Ishikawa (cell line): ENCODE measurements around the gene UBE2I.

Experiments
- CEBPB ChIP-seq: IDR thresholded peaks from 2 replicates; pipeline ENCODE4 v1.6.1; 2012
- CREB1 ChIP-seq: IDR thresholded peaks from 2 replicates; pipeline ENCODE4 v1.6.1; 2012; ENCODE audit warnings: low read depth
- EGR1 ChIP-seq: IDR thresholded peaks from 2 replicates; pipeline ENCODE4 v1.6.1; 2012
- EP300 ChIP-seq: IDR thresholded peaks from 2 replicates; pipeline ENCODE4 v1.6.1; 2012; ENCODE audit warnings: borderline replicate concordance
- FOXM1 ChIP-seq: IDR thresholded peaks from 2 replicates; pipeline ENCODE4 v1.6.1; 2012; ENCODE audit warnings: low read depth, borderline replicate concordance
- NFIC ChIP-seq: IDR thresholded peaks from 2 replicates; pipeline ENCODE4 v1.6.1; 2012
- RAD21 ChIP-seq: IDR thresholded peaks from 2 replicates; pipeline ENCODE4 v1.6.1; 2012; ENCODE audit warnings: low read depth
- TAF1 ChIP-seq: IDR thresholded peaks from 2 replicates; pipeline ENCODE4 v1.6.1; 2012; ENCODE audit warnings: low read depth, mild to moderate bottlenecking
- TCF12 ChIP-seq: IDR thresholded peaks from 2 replicates; pipeline ENCODE4 v1.6.1; 2012; ENCODE audit warnings: low read depth
- TEAD4 ChIP-seq: IDR thresholded peaks from 2 replicates; pipeline ENCODE4 v1.6.1; 2012
- YY1 ChIP-seq: IDR thresholded peaks from 2 replicates; pipeline ENCODE4 v1.6.1; 2012; ENCODE audit warnings: low read depth
- ZBTB7A ChIP-seq: IDR thresholded peaks from 2 replicates; pipeline ENCODE4 v1.6.1; 2012; ENCODE audit warnings: low read depth
- TF ChIP-seq, protein P1 (sequence below): IDR thresholded peaks from 2 replicates; pipeline ENCODE4 v1.6.1; 2012
- TF ChIP-seq, protein P2 (sequence below): IDR thresholded peaks from 2 replicates; pipeline ENCODE4 v1.6.1; 2012
- TF ChIP-seq, protein P3 (sequence below): IDR thresholded peaks from 2 replicates; pipeline ENCODE4 v1.6.1; 2012; ENCODE audit warnings: low read depth, mild to moderate bottlenecking

UBE2I gene

DNA sequence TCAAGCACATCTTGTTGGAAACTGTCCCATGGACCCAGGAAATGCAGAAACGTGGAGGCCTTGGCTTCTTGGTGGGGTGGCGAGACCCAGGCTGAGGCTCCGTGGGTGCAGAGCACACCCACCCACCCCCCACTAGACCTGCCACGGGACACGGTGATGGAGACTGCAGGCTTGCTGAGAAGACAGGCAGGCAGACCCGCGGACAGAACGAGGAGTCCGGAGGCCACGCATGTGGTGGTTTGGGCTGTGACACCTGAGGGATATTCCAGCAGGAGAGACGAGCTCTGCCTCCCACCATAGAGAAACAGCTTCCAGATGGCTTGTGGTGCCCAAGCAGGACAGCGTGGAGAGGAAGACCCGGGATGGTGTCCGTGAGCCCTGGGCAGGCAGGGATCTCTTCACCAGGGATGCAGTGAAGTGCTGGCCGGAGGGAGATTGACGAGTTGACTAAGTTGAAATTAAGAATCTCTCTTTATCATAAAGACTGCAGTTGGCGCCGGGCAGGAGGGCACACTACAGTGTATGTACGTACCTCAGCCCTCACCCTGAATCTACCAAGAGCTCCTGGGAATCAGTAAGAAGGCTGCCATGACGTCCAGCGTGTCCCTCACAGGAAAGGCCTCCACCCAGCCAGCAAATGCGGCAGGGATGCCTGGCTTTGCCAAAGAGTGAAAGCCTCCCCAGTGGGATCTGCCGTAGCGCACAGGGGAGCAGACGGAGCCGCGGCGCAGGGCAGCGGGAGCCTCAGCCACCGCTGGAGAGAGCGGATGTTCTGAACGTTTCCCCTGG lies 8.2 kb downstream of the UBE2I start:
- TF ChIP-seq, protein P1, sequence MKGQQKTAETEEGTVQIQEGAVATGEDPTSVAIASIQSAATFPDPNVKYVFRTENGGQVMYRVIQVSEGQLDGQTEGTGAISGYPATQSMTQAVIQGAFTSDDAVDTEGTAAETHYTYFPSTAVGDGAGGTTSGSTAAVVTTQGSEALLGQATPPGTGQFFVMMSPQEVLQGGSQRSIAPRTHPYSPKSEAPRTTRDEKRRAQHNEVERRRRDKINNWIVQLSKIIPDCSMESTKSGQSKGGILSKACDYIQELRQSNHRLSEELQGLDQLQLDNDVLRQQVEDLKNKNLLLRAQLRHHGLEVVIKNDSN: no peak
- TF ChIP-seq TCF12 (no peak), TAF1 (no peak), ZBTB7A (no peak), EGR1 (no peak), NFIC (no peak), CEBPB (no peak), TEAD4 (no peak), FOXM1 (no peak), RAD21 (no peak), YY1 (no peak), EP300 (no peak), CREB1 (no peak)
- TF ChIP-seq, protein P2, sequence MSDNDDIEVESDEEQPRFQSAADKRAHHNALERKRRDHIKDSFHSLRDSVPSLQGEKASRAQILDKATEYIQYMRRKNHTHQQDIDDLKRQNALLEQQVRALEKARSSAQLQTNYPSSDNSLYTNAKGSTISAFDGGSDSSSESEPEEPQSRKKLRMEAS: no peak
- TF ChIP-seq, protein P3, sequence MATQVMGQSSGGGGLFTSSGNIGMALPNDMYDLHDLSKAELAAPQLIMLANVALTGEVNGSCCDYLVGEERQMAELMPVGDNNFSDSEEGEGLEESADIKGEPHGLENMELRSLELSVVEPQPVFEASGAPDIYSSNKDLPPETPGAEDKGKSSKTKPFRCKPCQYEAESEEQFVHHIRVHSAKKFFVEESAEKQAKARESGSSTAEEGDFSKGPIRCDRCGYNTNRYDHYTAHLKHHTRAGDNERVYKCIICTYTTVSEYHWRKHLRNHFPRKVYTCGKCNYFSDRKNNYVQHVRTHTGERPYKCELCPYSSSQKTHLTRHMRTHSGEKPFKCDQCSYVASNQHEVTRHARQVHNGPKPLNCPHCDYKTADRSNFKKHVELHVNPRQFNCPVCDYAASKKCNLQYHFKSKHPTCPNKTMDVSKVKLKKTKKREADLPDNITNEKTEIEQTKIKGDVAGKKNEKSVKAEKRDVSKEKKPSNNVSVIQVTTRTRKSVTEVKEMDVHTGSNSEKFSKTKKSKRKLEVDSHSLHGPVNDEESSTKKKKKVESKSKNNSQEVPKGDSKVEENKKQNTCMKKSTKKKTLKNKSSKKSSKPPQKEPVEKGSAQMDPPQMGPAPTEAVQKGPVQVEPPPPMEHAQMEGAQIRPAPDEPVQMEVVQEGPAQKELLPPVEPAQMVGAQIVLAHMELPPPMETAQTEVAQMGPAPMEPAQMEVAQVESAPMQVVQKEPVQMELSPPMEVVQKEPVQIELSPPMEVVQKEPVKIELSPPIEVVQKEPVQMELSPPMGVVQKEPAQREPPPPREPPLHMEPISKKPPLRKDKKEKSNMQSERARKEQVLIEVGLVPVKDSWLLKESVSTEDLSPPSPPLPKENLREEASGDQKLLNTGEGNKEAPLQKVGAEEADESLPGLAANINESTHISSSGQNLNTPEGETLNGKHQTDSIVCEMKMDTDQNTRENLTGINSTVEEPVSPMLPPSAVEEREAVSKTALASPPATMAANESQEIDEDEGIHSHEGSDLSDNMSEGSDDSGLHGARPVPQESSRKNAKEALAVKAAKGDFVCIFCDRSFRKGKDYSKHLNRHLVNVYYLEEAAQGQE: no peak

DNA sequence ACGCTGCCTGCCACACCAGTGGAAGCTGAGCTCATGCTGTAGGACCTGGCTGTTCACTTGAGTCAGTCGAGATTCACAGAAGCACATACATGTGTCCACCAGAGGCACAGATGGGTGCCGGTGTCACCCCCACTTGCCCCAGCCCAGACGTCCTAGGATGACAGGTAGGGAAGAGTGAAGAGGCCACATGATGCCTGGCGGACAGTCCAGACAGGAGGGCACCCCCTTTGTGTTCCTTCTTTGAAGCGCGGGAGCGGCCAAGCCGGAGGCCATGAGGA lies 8.8 kb downstream of the UBE2I start:
- TF ChIP-seq CEBPB (no peak), TAF1 (no peak), EGR1 (no peak), NFIC (no peak), TEAD4 (no peak), YY1 (no peak), TCF12 (no peak), ZBTB7A (no peak), EP300 (no peak), FOXM1 (no peak), CREB1 (no peak), RAD21 (no peak)
- TF ChIP-seq, protein P3: no peak
- TF ChIP-seq, protein P2: no peak
- TF ChIP-seq, protein P1: no peak

DNA sequence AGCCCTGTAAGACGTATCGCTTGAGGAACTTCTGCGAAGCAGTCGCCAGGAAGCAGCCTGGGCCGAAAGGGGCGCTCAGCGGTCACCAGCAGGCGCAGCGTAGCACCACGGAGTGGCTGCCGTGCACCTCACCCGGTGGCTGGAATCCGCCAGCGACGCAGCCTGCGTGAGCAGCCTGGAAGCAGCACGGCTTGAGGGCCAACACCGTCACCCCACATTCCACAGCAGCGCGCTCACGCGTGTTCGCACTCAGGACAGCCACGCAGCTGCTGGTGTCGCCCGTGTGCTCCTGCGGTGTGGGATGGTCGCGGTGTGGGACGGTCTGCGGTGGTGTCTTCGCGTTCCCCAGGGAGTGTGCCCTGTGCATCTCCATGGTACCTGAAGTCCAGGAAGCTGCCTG lies 9.6 kb downstream of the UBE2I start:
- TF ChIP-seq CEBPB: no peak
- TF ChIP-seq EGR1: no peak
- no peak for TF ChIP-seq NFIC
- TF ChIP-seq ZBTB7A: no peak
- no peak for TF ChIP-seq EP300
- no peak for TF ChIP-seq TEAD4
- TF ChIP-seq, protein P2: no peak
- TF ChIP-seq TAF1: no peak
- no peak for TF ChIP-seq RAD21
- TF ChIP-seq YY1: no peak
- no peak for TF ChIP-seq TCF12
- no peak for TF ChIP-seq FOXM1

DNA sequence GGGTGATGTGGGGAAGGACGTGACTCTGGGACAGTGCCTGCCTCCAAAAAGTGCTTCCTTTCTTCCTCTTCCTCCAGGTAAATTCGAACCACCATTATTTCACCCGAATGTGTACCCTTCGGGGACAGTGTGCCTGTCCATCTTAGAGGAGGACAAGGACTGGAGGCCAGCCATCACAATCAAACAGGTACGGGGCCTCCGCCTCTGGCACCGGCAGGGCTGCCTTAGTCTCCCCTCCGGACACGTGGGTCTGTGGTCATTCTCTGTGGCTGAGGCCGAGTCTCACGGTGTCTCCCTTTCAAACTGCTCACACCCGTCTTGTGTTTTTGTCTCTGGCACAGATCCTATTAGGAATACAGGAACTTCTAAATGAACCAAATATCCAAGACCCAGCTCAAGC lies 10.7 kb downstream of the UBE2I start:
- TF ChIP-seq ZBTB7A (no peak), TAF1 (no peak), TEAD4 (no peak), EP300 (no peak), CREB1 (no peak), EGR1 (no peak), CEBPB (no peak), NFIC (no peak), RAD21 (no peak), YY1 (no peak), TCF12 (no peak)
- TF ChIP-seq, protein P3: no peak
- TF ChIP-seq, protein P1: no peak
